RWPE2 (cell line): ENCODE measurements around the gene TFF2.

ENCODE experiments used
- ATAC-seq: fragments of 200-7000 bp; cut with Tn5 transposase; 3 replicates; pipeline ENCODE4 v1.9.1; 2021; ENCODE audit warnings: low read depth
- DNase-seq: peaks from one replicate; pipeline ENCODE4 v3.0.0-alpha.2; 2020; ENCODE audit warnings: low spot score
- H3K27ac ChIP-seq: fragments of 450-650 bp; 2 replicates; pipeline ENCODE4 v1.5.1; 2017; ENCODE audit warnings: mild to moderate bottlenecking; ENCODE audit not compliant: poor library complexity, severe bottlenecking
- H3K27me3 ChIP-seq: fragments of 250-450 bp; sonication (Bioruptor Pico); 2 replicates; pipeline ENCODE4 v1.5.1; 2021; ENCODE audit warnings: mild to moderate bottlenecking, moderate library complexity; ENCODE audit not compliant: insufficient read depth, poor library complexity, severe bottlenecking
- H3K36me3 ChIP-seq: fragments of 250-450 bp; sonication (Bioruptor Pico); 2 replicates; pipeline ENCODE4 v1.5.1; 2020; ENCODE audit warnings: low read depth, mild to moderate bottlenecking, moderate library complexity
- H3K4me1 ChIP-seq: fragments of 250-450 bp; sonication (Bioruptor Pico); 2 replicates; pipeline ENCODE4 v1.5.1; 2021; ENCODE audit warnings: mild to moderate bottlenecking, moderate library complexity; ENCODE audit not compliant: insufficient read depth, poor library complexity, severe bottlenecking
- H3K4me3 ChIP-seq: fragments of 250-450 bp; sonication (Bioruptor Pico); 2 replicates; pipeline ENCODE4 v1.5.1; 2021; ENCODE audit warnings: mild to moderate bottlenecking, moderate library complexity; ENCODE audit not compliant: severe bottlenecking
- H3K9me3 ChIP-seq: fragments of 250-450 bp; sonication (Bioruptor Pico); 2 replicates; pipeline ENCODE4 v1.5.1; 2021; ENCODE audit warnings: mild to moderate bottlenecking, moderate library complexity; ENCODE audit not compliant: severe bottlenecking
- CTCF ChIP-seq: fragments of 450-650 bp; IDR thresholded peaks from one replicate; pipeline ENCODE4 v1.5.1; 2017; ENCODE audit warnings: mild to moderate bottlenecking, moderate library complexity; ENCODE audit not compliant: poor library complexity, severe bottlenecking

The TFF2 gene

GRCh38 chr21:42392731-42393442, 42.1 kb upstream of the TFF2 start:
- H3K36me3 ChIP-seq: no peaks in the 10 kb centered on the region
- DNase-seq (no peak), ATAC-seq (no peak)
- peaks cover 8% of the 10 kb centered on the region for H3K4me1 ChIP-seq
- no peaks in the 10 kb centered on the region for H3K27me3 ChIP-seq
- no peak overlapping the region for H3K27ac ChIP-seq
- no peak overlapping the region for H3K4me3 ChIP-seq
- H3K9me3 ChIP-seq: no peaks in the 10 kb centered on the region
- no peak for TF ChIP-seq CTCF

GRCh38 chr21:42391297-42391696, 40.5 kb upstream of the TFF2 start:
- no peak for TF ChIP-seq CTCF
- DNase-seq (no peak), ATAC-seq (no peak)
- H3K4me1 ChIP-seq: peaks cover 7% of the 10 kb centered on the region
- no peaks in the 10 kb centered on the region for H3K27me3 ChIP-seq
- H3K4me3 ChIP-seq: no peak overlapping the region
- H3K27ac ChIP-seq: no peak overlapping the region
- H3K36me3 ChIP-seq: no peaks in the 10 kb centered on the region
- no peaks in the 10 kb centered on the region for H3K9me3 ChIP-seq

- no peak for DNase-seq
- H3K9me3 ChIP-seq: no peaks in the 10 kb centered on the region
- H3K27ac ChIP-seq: no peak overlapping the region
- peaks cover 1% of the 10 kb centered on the region for H3K4me1 ChIP-seq
- ATAC-seq: no peak
- no peak overlapping the region for H3K4me3 ChIP-seq
- no peak for TF ChIP-seq CTCF
- H3K27me3 ChIP-seq: no peaks in the 10 kb centered on the region
- no peaks in the 10 kb centered on the region for H3K36me3 ChIP-seq
Observed at GRCh38 chr21:42390696-42391095, 39.9 kb upstream of the TFF2 start.

- no peaks in the 10 kb centered on the region for H3K9me3 ChIP-seq
- no peaks in the 10 kb centered on the region for H3K27me3 ChIP-seq
- H3K4me3 ChIP-seq: no peak overlapping the region
- no peaks in the 10 kb centered on the region for H3K4me1 ChIP-seq
- TF ChIP-seq CTCF: no peak
- no peak for DNase-seq
- no peak overlapping the region for H3K27ac ChIP-seq
- no peaks in the 10 kb centered on the region for H3K36me3 ChIP-seq
- no peak for ATAC-seq
Observed at GRCh38 chr21:42390193-42390592, 39.4 kb upstream of the TFF2 start.

- Histone ChIP-seq H3K27ac (no peak overlapping the region), H3K9me3 (no peaks in the 10 kb centered on the region), H3K4me1 (no peaks in the 10 kb centered on the region), H3K4me3 (no peak overlapping the region), H3K36me3 (no peaks in the 10 kb centered on the region), H3K27me3 (no peaks in the 10 kb centered on the region)
- no peak for DNase-seq
- TF ChIP-seq CTCF: no peak
- no peak for ATAC-seq
Observed at GRCh38 chr21:42389449-42389835, 38.6 kb upstream of the TFF2 start.
